HG03558 (cell line): Measurements from ENCODE around the gene NHLRC3.
"Not testable (repeated sequence)": the region's sequence is repeated elsewhere in the genome, so short reads cannot be mapped to it uniquely, and the experiment has no call there.

Experiments
- ATAC-seq: cut with Tn5 transposase; IDR thresholded peaks from one replicate; pipeline ENCODE4 v1.9.1; 2021; ENCODE audit warnings: moderate number of reproducible peaks; ENCODE audit not compliant: unreplicated experiment; ENCODE audit errors: extremely low read depth

NHLRC3 gene

DNA sequence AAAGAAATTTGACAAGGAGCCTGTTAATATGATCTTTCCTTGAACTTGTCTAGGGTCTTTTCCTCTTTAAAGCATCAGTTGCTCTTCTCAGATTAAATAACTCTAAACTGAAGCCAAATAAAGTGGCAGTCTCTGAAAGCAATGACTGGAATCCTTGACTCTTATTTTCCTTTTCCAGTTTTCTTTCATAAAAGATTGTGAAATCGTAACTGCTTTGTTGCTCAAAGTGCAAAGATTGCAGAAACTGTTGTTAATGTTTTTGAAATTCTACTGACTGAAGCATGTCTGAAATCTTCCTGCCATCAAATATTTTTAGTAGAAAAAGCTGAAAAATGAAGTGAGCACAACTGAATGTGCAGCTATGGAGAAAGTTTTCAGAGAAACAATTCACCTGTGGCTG is 1.9 kb downstream of the NHLRC3 start:
- ATAC-seq: no peak

DNA sequence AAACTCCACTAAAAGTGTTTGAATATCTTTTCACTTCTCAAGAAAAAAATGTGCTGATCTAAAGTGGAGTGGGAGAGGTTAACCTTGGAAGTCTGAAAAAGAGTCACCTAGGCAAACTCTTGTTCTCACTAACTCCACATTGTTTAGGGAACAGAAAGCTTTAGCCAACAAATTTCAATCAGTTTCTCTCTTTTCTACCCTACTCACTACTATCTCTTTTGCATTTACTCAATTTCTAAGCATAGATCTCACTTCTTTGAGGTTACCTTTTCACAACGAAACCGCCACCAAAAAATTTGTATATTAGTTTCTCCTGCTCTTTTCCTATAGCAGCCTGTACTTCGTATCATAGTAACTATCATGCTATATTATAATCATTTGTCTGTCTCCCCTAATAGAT is 6.3 kb downstream of the NHLRC3 start:
- ATAC-seq: peak; percentile 67

- no peak for ATAC-seq
Observed at GRCh38 chr13:39047560-39047959, 9.3 kb downstream of the NHLRC3 start.

DNA sequence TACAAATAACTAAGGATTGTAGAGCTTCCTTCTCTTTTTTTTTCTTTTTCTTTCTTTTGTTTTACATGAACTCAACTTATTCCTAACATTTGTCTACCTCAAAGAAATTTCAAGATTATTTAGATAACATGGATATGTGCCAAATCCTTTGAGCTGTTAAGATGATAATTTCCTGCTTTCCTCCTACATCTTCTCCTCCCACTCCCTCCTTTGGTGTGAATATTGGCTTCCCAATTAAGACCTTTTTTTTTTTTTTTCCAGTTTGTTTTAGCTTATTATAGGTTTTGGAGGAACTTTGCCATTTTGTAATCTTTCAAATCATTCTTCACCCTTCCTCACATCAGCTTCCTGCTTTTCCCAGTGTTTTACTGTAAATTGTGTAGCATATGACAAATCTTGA is 10.6 kb downstream of the NHLRC3 start:
- ATAC-seq: no peak

DNA sequence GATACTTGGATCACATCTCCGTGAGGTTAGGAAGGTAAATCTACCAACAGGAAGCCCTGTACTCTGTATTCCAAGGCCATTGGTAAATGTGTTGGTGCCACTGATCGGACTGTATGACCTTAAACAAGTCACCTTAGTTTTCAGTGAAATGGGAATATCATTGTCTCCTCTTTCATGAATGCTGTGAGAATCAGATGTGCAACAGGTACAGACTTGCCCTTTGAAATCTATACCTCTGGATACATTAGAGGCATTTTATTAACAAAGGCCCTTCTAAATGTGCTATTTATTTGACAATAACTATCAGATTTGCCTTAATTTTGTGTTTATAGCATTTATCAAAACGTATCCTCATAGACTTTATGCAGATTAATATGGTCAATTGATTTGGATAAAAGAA is 11.0 kb downstream of the NHLRC3 start:
- no peak for ATAC-seq

GRCh38 chr13:39051157-39051556 is 12.9 kb downstream of the NHLRC3 start:
- ATAC-seq: no peak

- ATAC-seq: no peak
Observed at GRCh38 chr13:39052944-39053343, 14.7 kb downstream of the NHLRC3 start.

GRCh38 chr13:39054112-39054511 is 15.9 kb downstream of the NHLRC3 start:
- ATAC-seq: no peak

GRCh38 chr13:39056018-39056417 is 17.8 kb downstream of the NHLRC3 start:
- no peak for ATAC-seq

- ATAC-seq: no peak
Observed at GRCh38 chr13:39058040-39058439, 19.8 kb downstream of the NHLRC3 start.

DNA sequence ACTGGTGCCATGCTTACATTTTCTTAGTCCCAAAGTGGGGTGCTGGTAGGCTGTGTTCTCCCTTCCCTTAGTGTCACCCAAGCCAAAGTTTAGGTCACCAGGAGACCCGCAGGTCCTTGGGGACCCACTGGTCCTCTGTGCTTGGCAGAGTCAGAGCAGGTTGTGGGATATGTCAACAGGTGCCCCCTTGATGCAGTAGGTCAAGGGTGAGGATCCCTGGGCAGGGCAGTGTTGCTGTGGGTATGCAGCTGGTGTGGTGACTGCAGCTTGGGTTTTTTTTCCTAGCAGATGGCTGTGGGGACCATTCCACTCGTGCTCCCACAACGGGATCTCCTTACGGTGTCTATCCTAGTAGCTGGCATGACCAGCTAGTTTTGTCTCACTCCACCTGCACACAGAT is 23.7 kb downstream of the NHLRC3 start:
- no peak for ATAC-seq

GRCh38 chr13:39072842-39073241 is 34.6 kb downstream of the NHLRC3 start:
- ATAC-seq: no peak

- no peak for ATAC-seq
Observed at GRCh38 chr13:39073983-39074382, 35.7 kb downstream of the NHLRC3 start.

- not testable (repeated sequence) for ATAC-seq
Observed at GRCh38 chr13:39086251-39086945, 48.1 kb downstream of the NHLRC3 start.

DNA sequence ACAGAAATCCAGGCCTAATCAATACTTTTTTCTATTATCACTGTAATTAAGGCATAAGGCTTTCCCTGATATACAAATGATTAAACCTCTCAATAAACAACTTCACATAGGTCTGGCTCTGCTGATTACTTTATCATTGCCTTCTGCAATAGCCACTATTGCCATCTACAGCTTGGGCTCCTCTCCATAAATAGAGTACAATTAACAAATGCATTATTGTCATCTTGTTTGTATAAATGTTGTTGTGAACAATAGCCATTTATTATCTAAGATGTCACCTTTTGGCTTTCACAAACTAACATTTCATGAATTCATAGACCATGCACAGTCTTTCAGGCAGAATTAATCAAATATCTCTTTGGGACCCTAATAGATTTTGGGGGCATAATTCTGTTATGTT is 53.3 kb downstream of the NHLRC3 start:
- no peak for ATAC-seq

- ATAC-seq: no peak
Observed at GRCh38 chr13:39095500-39095899, 57.2 kb downstream of the NHLRC3 start.

GRCh38 chr13:39099231-39099630 is 61.0 kb downstream of the NHLRC3 start:
- ATAC-seq: no peak
